Measurements from ENCODE around the gene CTR9.

Gene CTR9

DNA sequence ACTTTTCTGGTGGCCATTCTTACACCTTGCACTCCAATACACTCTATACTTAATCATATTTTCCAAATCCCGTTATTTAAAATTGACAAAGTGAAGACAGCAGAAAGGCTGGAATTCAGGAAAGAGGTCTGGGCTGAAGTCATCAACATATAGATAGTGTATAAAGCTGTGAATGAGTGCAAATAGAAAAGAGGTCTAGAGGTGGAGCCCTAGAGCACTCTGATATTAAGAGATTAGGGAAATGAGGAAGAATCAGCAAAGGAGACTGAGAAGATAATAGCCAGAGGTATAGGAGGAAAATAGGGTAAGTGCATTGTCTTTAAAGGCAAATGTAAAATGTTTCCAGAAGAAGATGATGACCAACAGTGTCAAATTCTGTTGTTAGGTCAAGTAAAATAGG is 7.9 kb downstream of the CTR9 start:
- Mint-ChIP-seq H3K4me3 (no peak overlapping the region), H3K4me1 (peaks cover 4% of the 10 kb centered on the region), H3K9me3 (no peaks in the 10 kb centered on the region), H3K27me3 (no peaks in the 10 kb centered on the region), H3K27ac (no peak overlapping the region), H3K36me3 (ENCODE audit: low read depth) (peaks cover 27% of the 10 kb centered on the region)
- DNase-seq (no peak), ATAC-seq (no peak)

DNA sequence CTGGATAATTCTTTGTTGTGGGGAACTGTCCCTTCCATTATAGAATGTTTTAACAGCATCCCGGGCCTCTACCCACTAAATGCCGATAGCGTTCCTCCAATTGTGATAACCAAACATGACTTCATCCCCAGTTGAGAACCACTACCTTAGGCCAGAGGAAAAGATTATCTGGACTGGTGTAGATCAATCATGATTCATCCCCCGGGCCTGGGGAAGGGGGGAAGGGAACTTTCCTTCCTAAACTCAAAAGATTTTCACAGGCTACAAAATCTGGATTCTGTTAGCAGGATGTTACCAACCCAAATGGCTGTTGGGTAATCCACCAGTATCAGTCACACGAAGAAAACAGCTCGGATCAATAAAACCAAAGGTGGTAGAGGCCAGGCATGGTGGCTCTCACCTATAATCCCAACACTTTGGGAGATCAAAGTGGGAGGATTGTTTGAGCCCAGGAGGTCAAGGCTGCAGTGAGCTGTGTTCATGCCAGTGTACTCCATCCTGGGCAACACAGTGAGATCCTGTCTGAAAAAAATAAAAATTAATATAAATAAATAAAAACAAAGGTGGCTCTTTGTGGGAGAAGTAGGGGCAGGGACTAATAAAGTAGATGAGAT is 10.1 kb downstream of the CTR9 start:
- peaks cover 29% of the 10 kb centered on the region for H3K36me3 Mint-ChIP-seq (ENCODE audit: low read depth)
- no peaks in the 10 kb centered on the region for H3K27me3 Mint-ChIP-seq
- H3K9me3 Mint-ChIP-seq: no peaks in the 10 kb centered on the region
- ATAC-seq: no peak
- DNase-seq: no peak
- no peak overlapping the region for H3K4me3 Mint-ChIP-seq
- H3K4me1 Mint-ChIP-seq: peaks cover 4% of the 10 kb centered on the region
- no peak overlapping the region for H3K27ac Mint-ChIP-seq

DNA sequence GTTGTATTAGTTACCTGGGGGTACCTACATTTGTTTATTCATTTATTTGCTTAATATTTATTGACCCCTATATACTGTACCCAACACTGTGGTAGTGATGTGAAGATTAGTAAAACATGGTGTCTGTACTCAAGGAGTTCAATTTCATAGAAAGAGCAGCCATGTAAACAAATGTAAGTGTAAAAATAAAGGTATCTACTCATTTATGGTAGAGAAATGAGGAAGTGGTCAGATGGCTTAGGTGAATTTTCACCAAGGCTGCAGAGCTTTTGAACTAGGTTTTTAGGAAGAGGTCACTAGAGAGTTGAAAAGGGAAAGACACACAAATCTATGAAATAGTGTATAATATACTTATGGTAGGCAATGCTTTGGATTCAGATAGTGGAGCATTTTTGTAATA is 11.1 kb downstream of the CTR9 start:
- no peaks in the 10 kb centered on the region for H3K27me3 Mint-ChIP-seq
- DNase-seq: no peak
- no peak overlapping the region for H3K27ac Mint-ChIP-seq
- no peak for ATAC-seq
- H3K9me3 Mint-ChIP-seq: no peaks in the 10 kb centered on the region
- H3K4me1 Mint-ChIP-seq: peaks cover 4% of the 10 kb centered on the region
- peaks cover 36% of the 10 kb centered on the region for H3K36me3 Mint-ChIP-seq (ENCODE audit: low read depth)
- H3K4me3 Mint-ChIP-seq: no peak overlapping the region

DNA sequence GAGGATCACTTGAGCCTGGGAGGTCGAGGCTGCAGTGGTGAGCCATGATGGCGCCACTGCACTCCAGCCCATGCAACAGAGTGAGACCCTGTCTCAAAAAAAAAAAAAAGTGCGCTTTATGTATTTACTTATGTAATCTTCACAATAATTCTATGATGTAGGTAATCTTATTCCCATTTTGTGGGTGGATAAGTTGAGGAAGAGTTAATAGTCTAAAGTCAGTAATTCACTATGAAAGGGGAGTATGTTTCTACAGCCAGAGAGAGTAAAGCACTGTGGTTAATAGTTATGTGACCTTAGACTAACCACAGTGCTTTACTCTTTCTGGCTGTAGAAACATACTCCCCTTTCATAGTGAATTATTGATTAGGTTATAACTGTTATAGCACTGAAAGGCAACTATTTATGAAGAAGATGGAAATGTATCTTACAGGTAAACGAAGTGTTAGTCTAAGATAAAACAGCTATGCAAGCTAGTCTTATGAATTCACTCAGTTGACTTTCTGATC is 11.9 kb downstream of the CTR9 start:
- H3K27me3 Mint-ChIP-seq: no peaks in the 10 kb centered on the region
- ATAC-seq: no peak
- no peaks in the 10 kb centered on the region for H3K9me3 Mint-ChIP-seq
- DNase-seq: no peak
- H3K4me3 Mint-ChIP-seq: no peak overlapping the region
- no peak overlapping the region for H3K27ac Mint-ChIP-seq
- peaks cover 44% of the 10 kb centered on the region for H3K36me3 Mint-ChIP-seq (ENCODE audit: low read depth)
- peaks cover 4% of the 10 kb centered on the region for H3K4me1 Mint-ChIP-seq

DNA sequence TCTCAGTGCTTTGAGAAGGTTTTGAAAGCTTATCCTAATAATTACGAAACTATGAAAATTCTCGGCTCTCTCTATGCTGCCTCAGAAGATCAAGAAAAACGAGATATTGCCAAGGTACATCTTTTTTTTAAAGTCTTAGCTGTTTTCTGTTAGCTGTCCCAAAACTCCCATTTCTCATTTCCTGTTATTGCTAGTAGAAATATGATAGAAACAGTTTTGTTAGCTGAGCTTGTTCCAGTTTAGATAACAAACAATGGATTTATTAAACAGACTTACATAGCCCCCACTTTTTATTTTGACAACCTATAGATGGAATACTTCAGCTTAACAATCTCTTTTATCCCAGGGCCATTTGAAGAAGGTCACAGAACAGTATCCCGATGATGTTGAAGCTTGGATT is 12.7 kb downstream of the CTR9 start:
- Mint-ChIP-seq H3K27ac (no peak overlapping the region), H3K4me3 (no peak overlapping the region), H3K4me1 (peaks cover 4% of the 10 kb centered on the region), H3K9me3 (no peaks in the 10 kb centered on the region), H3K36me3 (ENCODE audit: low read depth) (peaks cover 44% of the 10 kb centered on the region), H3K27me3 (no peaks in the 10 kb centered on the region)
- ATAC-seq (no peak), DNase-seq (no peak)

DNA sequence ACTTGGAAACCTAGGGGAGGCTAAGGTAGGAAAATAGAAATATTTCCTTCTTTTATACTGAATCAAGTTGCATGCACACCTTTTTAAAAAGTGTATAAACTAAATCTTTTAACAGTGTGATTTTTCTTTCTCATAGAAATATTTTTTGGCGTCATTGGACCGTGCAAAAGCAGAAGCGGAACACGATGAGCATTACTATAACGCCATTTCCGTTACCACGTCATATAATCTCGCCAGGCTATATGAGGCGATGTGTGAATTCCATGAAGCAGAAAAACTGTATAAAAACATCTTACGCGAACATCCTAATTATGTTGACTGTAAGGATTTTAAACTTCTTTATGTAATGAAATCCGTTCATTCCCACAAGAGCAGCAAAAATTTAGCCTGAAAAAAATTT is 13.4 kb downstream of the CTR9 start:
- no peak for ATAC-seq
- H3K4me1 Mint-ChIP-seq: peaks cover 4% of the 10 kb centered on the region
- H3K27ac Mint-ChIP-seq: no peak overlapping the region
- H3K9me3 Mint-ChIP-seq: no peaks in the 10 kb centered on the region
- peaks cover 44% of the 10 kb centered on the region for H3K36me3 Mint-ChIP-seq (ENCODE audit: low read depth)
- no peak overlapping the region for H3K4me3 Mint-ChIP-seq
- no peak for DNase-seq
- no peaks in the 10 kb centered on the region for H3K27me3 Mint-ChIP-seq

DNA sequence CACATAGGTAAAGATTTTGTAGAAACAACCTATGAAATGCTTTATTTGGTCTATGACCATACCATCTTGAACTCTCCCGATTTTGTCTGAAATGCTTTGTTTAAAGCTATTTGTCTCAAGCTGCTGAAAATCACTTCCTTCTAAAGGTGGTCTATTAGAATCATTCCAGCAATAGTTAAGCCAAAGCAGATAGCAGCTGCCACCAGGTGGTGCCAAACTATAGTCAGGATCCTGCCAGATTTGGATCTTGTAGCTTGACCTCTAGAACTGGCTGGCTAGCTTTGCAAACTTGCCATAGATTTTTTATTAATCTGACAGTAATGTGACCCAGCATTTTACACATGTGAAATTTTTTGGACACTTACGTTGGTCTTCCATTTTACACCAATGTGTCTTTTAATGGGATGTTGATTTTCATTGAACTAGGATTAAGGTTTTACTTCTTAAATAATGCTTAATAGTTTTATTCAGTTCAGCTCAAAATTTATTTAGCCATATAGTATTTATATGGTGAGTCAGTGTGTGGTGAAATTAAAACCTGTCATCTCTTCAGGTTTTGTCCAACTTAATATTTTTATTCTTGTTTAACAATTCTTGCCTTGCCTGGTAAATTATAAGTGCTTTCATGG is 19.7 kb downstream of the CTR9 start:
- DNase-seq (peak; percentile 30), ATAC-seq (no peak)
- H3K4me1 Mint-ChIP-seq: no peaks in the 10 kb centered on the region
- H3K36me3 Mint-ChIP-seq (ENCODE audit: low read depth): peaks cover 53% of the 10 kb centered on the region
- H3K27me3 Mint-ChIP-seq: no peaks in the 10 kb centered on the region
- H3K4me3 Mint-ChIP-seq: no peak overlapping the region
- H3K9me3 Mint-ChIP-seq: no peaks in the 10 kb centered on the region
- no peak overlapping the region for H3K27ac Mint-ChIP-seq

DNA sequence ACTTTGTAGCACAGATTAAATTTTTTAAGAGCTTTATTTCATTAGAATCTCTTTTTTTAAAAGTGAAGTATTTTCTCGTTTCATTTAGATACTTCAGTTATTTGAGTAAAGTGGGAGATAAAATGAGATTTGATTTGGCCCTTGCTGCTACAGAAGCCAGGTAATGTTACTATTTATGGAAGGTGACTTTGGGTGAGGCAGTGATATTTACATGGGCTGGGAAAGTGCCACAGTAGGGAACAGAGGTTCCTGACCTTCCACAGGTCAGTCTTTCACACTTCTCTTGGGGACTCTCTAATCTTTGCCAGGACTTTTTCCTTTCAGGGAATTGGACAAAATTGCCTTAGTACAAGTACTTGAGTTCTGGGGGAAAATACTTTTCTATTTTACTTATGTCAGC is 20.4 kb downstream of the CTR9 start:
- peaks cover 51% of the 10 kb centered on the region for H3K36me3 Mint-ChIP-seq (ENCODE audit: low read depth)
- no peaks in the 10 kb centered on the region for H3K9me3 Mint-ChIP-seq
- DNase-seq (no peak), ATAC-seq (no peak)
- H3K27me3 Mint-ChIP-seq: no peaks in the 10 kb centered on the region
- H3K27ac Mint-ChIP-seq: no peak overlapping the region
- no peak overlapping the region for H3K4me3 Mint-ChIP-seq
- H3K4me1 Mint-ChIP-seq: no peaks in the 10 kb centered on the region

DNA sequence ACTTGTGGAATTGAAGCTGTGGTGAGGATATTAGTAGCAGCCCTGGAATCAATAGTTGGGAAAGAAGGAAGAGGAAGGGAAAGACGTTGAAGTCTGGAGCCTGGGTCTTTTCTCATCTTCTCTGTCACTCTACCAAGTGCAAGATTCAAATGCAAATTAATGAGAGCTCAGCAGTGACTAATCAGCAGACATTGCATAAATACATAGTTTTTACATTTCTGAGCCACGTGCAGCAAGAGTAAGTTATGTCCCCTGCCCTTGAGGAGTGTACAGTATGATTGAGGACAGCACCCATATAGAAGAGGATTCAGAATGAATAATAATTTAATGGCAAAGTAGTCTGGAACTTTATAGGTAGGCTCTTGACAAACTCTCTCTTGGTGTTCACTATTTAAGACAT is 23.8 kb downstream of the CTR9 start:
- no peak overlapping the region for H3K27ac Mint-ChIP-seq
- no peaks in the 10 kb centered on the region for H3K27me3 Mint-ChIP-seq
- H3K36me3 Mint-ChIP-seq (ENCODE audit: low read depth): peaks cover 54% of the 10 kb centered on the region

DNA sequence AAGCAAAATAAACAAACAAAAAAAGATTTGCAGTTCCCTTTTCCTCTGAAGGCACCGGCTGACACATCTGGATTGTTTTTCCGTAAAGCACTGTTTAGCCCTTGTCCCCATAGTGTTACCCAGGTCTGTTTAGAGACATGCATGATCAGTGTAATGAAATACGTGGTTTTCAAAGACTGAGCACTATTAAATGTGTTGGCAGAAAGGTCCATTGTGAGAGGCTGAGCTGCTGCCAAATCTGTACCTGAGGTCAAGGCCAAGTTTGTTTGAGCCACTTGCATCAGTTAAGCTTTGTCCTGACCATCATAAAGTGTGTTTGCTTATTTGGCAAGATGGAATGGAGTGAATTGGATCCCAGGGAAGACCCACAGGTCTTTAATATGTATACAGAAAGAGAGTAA is 26.3 kb downstream of the CTR9 start:
- no peak for ATAC-seq
- H3K27ac Mint-ChIP-seq: no peak overlapping the region
- peaks cover 38% of the 10 kb centered on the region for H3K36me3 Mint-ChIP-seq (ENCODE audit: low read depth)
- H3K4me3 Mint-ChIP-seq: no peak overlapping the region
- H3K4me1 Mint-ChIP-seq: no peaks in the 10 kb centered on the region
- DNase-seq: no peak
- no peaks in the 10 kb centered on the region for H3K9me3 Mint-ChIP-seq
- no peaks in the 10 kb centered on the region for H3K27me3 Mint-ChIP-seq

More for the DNA sequence above, 23.8 kb downstream of the CTR9 start:
- DNase-seq (no peak), ATAC-seq (no peak)
- Mint-ChIP-seq H3K4me1 (no peaks in the 10 kb centered on the region), H3K4me3 (no peak overlapping the region), H3K9me3 (no peaks in the 10 kb centered on the region)

DNA sequence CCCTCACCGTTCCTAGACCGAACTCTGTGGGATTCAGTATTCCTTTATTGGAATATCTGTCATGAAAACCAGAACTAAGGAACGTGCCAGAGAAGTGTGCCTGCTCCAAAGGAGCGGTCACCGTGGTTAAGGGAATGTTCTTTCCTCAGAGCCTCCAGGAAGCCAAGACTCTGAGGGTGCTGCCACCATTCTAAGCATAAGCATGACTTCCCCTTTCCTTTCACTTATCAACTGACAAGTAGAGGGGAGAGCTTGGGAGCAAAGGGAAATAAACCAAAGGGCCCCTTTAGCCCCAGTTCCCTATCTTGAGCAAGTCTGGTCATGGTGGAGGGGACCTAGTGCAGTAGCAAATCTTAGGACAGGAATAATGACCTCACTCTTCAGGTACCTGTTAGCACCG is 26.8 kb downstream of the CTR9 start:
- Mint-ChIP-seq H3K27me3 (no peaks in the 10 kb centered on the region), H3K4me3 (no peak overlapping the region), H3K27ac (no peak overlapping the region), H3K4me1 (no peaks in the 10 kb centered on the region), H3K9me3 (no peaks in the 10 kb centered on the region), H3K36me3 (ENCODE audit: low read depth) (peaks cover 38% of the 10 kb centered on the region)
- DNase-seq: no peak
- no peak for ATAC-seq

DNA sequence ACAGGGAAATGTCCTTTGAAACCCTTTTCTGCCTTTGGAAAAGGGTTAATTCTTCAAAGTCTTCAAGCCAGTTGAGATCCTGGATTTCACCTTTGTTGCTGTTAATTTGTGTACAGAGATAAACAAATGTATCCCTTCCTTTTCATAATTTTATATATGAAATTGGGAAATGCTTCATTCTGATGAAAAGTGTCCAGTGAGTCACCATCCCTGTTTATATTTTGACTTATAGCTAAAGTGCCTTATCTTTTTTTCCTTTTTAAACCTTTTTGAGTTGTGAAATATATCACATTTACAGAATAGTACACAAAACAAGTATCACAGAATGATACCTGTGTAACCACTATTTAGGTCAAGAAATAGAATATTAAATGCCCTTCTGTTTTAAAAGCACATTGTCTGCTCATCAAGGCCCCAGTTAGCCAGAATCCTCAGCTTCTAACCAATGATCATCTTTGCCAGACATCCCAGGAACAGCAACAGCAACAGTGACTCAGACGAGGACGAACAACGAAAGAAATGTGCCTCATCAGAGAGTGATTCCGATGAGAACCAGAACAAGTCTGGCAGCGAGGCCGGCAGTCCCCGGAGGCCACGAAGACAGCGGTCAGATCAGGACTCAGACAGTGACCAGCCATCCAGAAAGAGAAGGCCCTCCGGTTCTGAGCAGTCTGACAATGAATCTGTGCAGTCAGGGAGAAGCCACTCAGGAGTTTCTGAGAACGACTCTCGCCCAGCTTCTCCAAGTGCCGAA is 27.3 kb downstream of the CTR9 start:
- Mint-ChIP-seq H3K9me3 (no peaks in the 10 kb centered on the region), H3K36me3 (ENCODE audit: low read depth) (peaks cover 34% of the 10 kb centered on the region), H3K27ac (peak overlapping the region; percentile 24), H3K4me3 (no peak overlapping the region), H3K27me3 (no peaks in the 10 kb centered on the region), H3K4me1 (no peaks in the 10 kb centered on the region)
- DNase-seq (no peak), ATAC-seq (no peak)

DNA sequence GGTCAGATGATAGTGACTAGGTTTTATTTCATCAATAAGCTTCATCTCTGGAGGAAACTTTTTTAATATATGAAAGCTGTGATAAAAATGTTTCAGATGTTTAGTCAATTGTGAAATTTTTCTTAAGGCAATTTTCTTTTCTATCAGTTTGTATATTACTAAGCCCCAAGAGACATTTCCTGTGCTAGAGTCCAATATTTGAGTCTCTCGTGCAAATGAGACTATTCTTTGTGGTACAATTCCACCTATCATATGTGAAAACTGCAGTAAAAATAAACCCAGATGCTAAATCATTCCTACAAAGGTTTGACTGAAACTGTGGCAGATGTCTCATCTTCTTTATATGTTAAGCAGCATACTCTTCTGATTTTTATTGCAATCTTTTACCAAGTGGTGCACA is 28.0 kb downstream of the CTR9 start:
- H3K4me3 Mint-ChIP-seq: no peak overlapping the region
- H3K27me3 Mint-ChIP-seq: no peaks in the 10 kb centered on the region
- ATAC-seq: no peak
- no peak overlapping the region for H3K27ac Mint-ChIP-seq
- DNase-seq: no peak
- no peaks in the 10 kb centered on the region for H3K4me1 Mint-ChIP-seq
- peaks cover 30% of the 10 kb centered on the region for H3K36me3 Mint-ChIP-seq (ENCODE audit: low read depth)
- no peaks in the 10 kb centered on the region for H3K9me3 Mint-ChIP-seq

DNA sequence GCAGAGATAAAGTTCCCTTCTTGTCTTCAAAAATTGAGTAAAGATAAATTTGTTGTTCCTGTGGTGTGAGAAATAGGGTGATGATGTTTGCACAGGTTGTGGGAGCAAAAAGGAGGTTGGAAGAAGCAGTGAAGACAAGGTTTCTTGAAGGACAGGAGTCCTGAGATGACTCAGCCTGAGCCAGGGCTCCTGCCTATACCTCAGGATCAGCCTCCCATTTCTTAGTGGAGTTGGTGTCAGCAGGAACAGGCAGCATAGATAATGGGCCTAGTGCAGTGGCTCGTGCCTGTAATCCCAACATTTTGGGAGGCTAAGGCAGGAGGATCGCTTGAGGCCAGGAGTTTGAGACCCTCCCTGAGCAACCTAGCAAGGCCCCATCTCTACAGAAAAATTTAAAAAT is 29.0 kb downstream of the CTR9 start:
- Mint-ChIP-seq H3K27ac (peak overlapping the region; percentile 15), H3K9me3 (no peaks in the 10 kb centered on the region), H3K27me3 (no peaks in the 10 kb centered on the region), H3K4me3 (no peak overlapping the region), H3K4me1 (no peaks in the 10 kb centered on the region), H3K36me3 (ENCODE audit: low read depth) (peaks cover 27% of the 10 kb centered on the region)
- no peak for ATAC-seq
- no peak for DNase-seq
